Neuronal stem cell (in vitro differentiated cells): Measurements from ENCODE around the gene MALSU1.

Source experiments
- DNase-seq: peaks from one replicate; pipeline ENCODE4 v3.0.0-alpha.2; 2013; ENCODE audit warnings: low spot score
- H2AFZ ChIP-seq: one replicate; pipeline ENCODE4 v1.6.1; 2013; ENCODE audit warnings: mild to moderate bottlenecking, low read length, inconsistent platforms
- H2AK5ac ChIP-seq: 2 replicates; pipeline ENCODE4 v1.6.1; 2013; ENCODE audit warnings: low read depth, mild to moderate bottlenecking, inconsistent platforms, low read length, moderate library complexity, mixed read lengths
- H2BK120ac ChIP-seq: 2 replicates; pipeline ENCODE4 v1.6.1; 2013; ENCODE audit warnings: low read depth, mild to moderate bottlenecking, inconsistent platforms, low read length, moderate library complexity, mixed read lengths
- H2BK12ac ChIP-seq: one replicate; pipeline ENCODE4 v1.6.1; 2013; ENCODE audit warnings: low read length, inconsistent platforms
- H2BK15ac ChIP-seq: 2 replicates; pipeline ENCODE4 v1.6.1; 2013; ENCODE audit warnings: mild to moderate bottlenecking, low read length, inconsistent platforms, mixed read lengths
- H2BK5ac ChIP-seq: one replicate; pipeline ENCODE4 v1.6.1; 2013; ENCODE audit warnings: inconsistent platforms, mild to moderate bottlenecking, low read length, moderate library complexity
- H3K14ac ChIP-seq: one replicate; pipeline ENCODE4 v1.6.1; 2013; ENCODE audit warnings: low read length, inconsistent platforms
- H3K18ac ChIP-seq: 2 replicates; pipeline ENCODE4 v1.6.1; 2013; ENCODE audit warnings: low read length, inconsistent platforms
- H3K23ac ChIP-seq: 2 replicates; pipeline ENCODE4 v1.6.1; 2013; ENCODE audit warnings: low read depth, mild to moderate bottlenecking, mixed read lengths, low read length, inconsistent platforms; ENCODE audit not compliant: poor library complexity
- H3K27ac ChIP-seq: replicated peaks from 3 replicates; pipeline ENCODE4 v1.5.1; 2013; ENCODE audit warnings: low read length, inconsistent platforms
- H3K27me3 ChIP-seq, 3 experiments: 2 replicates each; pipeline ENCODE4 v1.6.1; 2013; ENCODE audit warnings: low read length in 3 of 3, mild to moderate bottlenecking in 2 of 3, inconsistent platforms in 1 of 3, low read depth in 1 of 3, mixed read lengths in 1 of 3, moderate library complexity in 1 of 3; ENCODE audit not compliant: control insufficient read depth in 3 of 3, insufficient read depth in 3 of 3
- H3K36me3 ChIP-seq, 2 donors: replicated peaks in 1 of 2; 2 replicates each; pipeline ENCODE4 v1.6.1; 2013; ENCODE audit warnings: low read length in 2 of 2; ENCODE audit not compliant: control insufficient read depth in 2 of 2, insufficient read depth in 2 of 2
- H3K4ac ChIP-seq: 2 replicates; pipeline ENCODE4 v1.6.1; 2013; ENCODE audit warnings: inconsistent platforms, mild to moderate bottlenecking, low read length, moderate library complexity
- H3K4me1 ChIP-seq, 2 donors: 1 replicate in 1 of 2; 2 replicates in 1 of 2; pipeline ENCODE4 v1.6.1; 2013; ENCODE audit warnings: low read length in 2 of 2, low read depth in 1 of 2; ENCODE audit not compliant: control insufficient read depth in 2 of 2, insufficient read depth in 1 of 2
- H3K4me2 ChIP-seq: one replicate; pipeline ENCODE4 v1.6.1; 2013; ENCODE audit warnings: mild to moderate bottlenecking, low read length, inconsistent platforms; ENCODE audit not compliant: insufficient read depth, poor library complexity, severe bottlenecking
- H3K4me3 ChIP-seq, 2 donors: 2 replicates each; pipeline ENCODE4 v1.5.1; 2013; ENCODE audit warnings: low read length in 2 of 2, mild to moderate bottlenecking in 2 of 2, inconsistent platforms in 1 of 2, moderate library complexity in 1 of 2
- H3K79me1 ChIP-seq: one replicate; pipeline ENCODE4 v1.6.1; 2013; ENCODE audit warnings: low read depth, mild to moderate bottlenecking, inconsistent platforms, low read length, moderate library complexity
- H3K9ac ChIP-seq: one replicate; pipeline ENCODE4 v1.6.1; 2013; ENCODE audit warnings: mild to moderate bottlenecking, low read depth, low read length, inconsistent platforms; ENCODE audit not compliant: poor library complexity
- H3K9me3 ChIP-seq, 2 donors: replicated peaks in 1 of 2; 2 replicates each; pipeline versions ENCODE3 to v1.6.1; 2013; ENCODE audit warnings: low read length in 2 of 2, mild to moderate bottlenecking in 2 of 2, inconsistent platforms in 1 of 2, low read depth in 1 of 2, mixed read lengths in 1 of 2, moderate library complexity in 1 of 2; ENCODE audit not compliant: control insufficient read depth in 2 of 2, insufficient read depth in 1 of 2
- H4K8ac ChIP-seq: one replicate; pipeline ENCODE4 v1.6.1; 2013; ENCODE audit warnings: low read depth, mild to moderate bottlenecking, inconsistent platforms, low read length, moderate library complexity
- H4K91ac ChIP-seq: one replicate; pipeline ENCODE4 v1.6.1; 2013; ENCODE audit warnings: low read length, low read depth, mild to moderate bottlenecking, inconsistent platforms; ENCODE audit not compliant: poor library complexity
- WGBS, 2 donors: extraction: QIAGEN DNeasy Blood & Tissue Kit; methylation state at CpG; one replicate each; pipeline ENCODE4 v1.1.7; 2013; ENCODE audit warnings: missing lambda C conversion rate in 2 of 2, mixed read lengths in 1 of 2; ENCODE audit not compliant: insufficient read length in 2 of 2, insufficient replicate concordance in 1 of 2; ENCODE audit errors: extremely low coverage in 2 of 2; 5-methylcytosine and 5-hydroxymethylcytosine counted together

Gene MALSU1

GRCh38 chr7:23338439-23338838, 39.3 kb downstream of the MALSU1 start:
- H2AFZ ChIP-seq, result no peak overlapping the region
- no peak overlapping the region for H2BK120ac ChIP-seq
- H3K14ac ChIP-seq, result no peak overlapping the region
- H3K9me3 ChIP-seq, result peaks cover 6 to 7% of the 10 kb centered on the region in 2 donors
- no peak overlapping the region for H2AK5ac ChIP-seq
- peaks cover 34 to 100% of the 10 kb centered on the region in 2 donors for H3K36me3 ChIP-seq
- no peak overlapping the region for H3K27ac ChIP-seq
- H4K8ac ChIP-seq, result no peak overlapping the region
- DNase-seq, result no peak
- no peak overlapping the region for H3K9ac ChIP-seq
- H3K79me1 ChIP-seq, result peaks cover 1% of the 10 kb centered on the region
- H3K27me3 ChIP-seq, result no peaks in the 10 kb centered on the region
- no peaks in the 10 kb centered on the region for H3K4me1 ChIP-seq
- H3K4ac ChIP-seq, result no peak overlapping the region
- H2BK12ac ChIP-seq, result no peak overlapping the region
- no peak overlapping the region for H3K23ac ChIP-seq
- WGBS, 2 donors, result no CpG with 5 or more reads among the region's 2 CpGs
- no peak overlapping the region for H2BK5ac ChIP-seq
- H3K18ac ChIP-seq, result no peak overlapping the region
- H3K4me2 ChIP-seq, result no peak overlapping the region
- no peak overlapping the region for H4K91ac ChIP-seq
- no peak overlapping the region for H2BK15ac ChIP-seq
- H3K4me3 ChIP-seq, result no peak overlapping the region

- Histone ChIP-seq H3K27ac (no peak overlapping the region), H2AK5ac (no peak overlapping the region), H3K27me3 (no peaks in the 10 kb centered on the region), H3K4me2 (no peak overlapping the region), H2BK5ac (no peak overlapping the region), H2BK120ac (no peak overlapping the region), H2BK15ac (no peak overlapping the region), H4K91ac (no peak overlapping the region), H2AFZ (no peak overlapping the region), H3K36me3 (peaks cover 30 to 100% of the 10 kb centered on the region in 2 donors), H4K8ac (no peak overlapping the region), H3K79me1 (peaks cover 1% of the 10 kb centered on the region), H3K14ac (no peak overlapping the region), H3K9me3 (peaks cover 6 to 7% of the 10 kb centered on the region in 2 donors), H3K4ac (no peak overlapping the region), H3K18ac (no peak overlapping the region), H2BK12ac (no peak overlapping the region), H3K4me3 (no peak overlapping the region), H3K23ac (no peak overlapping the region), H3K9ac (no peak overlapping the region), H3K4me1 (no peaks in the 10 kb centered on the region)
- DNase-seq, result no peak
- no CpG with 5 or more reads among the region's 2 CpGs for WGBS, 2 donors
Observed at GRCh38 chr7:23338863-23339262, 39.7 kb downstream of the MALSU1 start.

GRCh38 chr7:23341846-23342598, 42.9 kb downstream of the MALSU1 start:
- peaks cover 6 to 7% of the 10 kb centered on the region in 2 donors for H3K9me3 ChIP-seq

GRCh38 chr7:23343102-23343501, 44.0 kb downstream of the MALSU1 start:
- Histone ChIP-seq H3K18ac (no peak overlapping the region), H3K27me3 (no peaks in the 10 kb centered on the region), H3K79me1 (no peaks in the 10 kb centered on the region), H3K4me3 (no peak overlapping the region), H2BK12ac (no peak overlapping the region), H3K9me3 (peaks cover under 1 to 3% of the 10 kb centered on the region in 2 donors), H2BK5ac (no peak overlapping the region), H3K23ac (no peak overlapping the region), H3K36me3 (peaks cover 19 to 99% of the 10 kb centered on the region in 2 donors), H3K4me1 (peaks cover 0 to 16% of the 10 kb centered on the region in 2 donors), H3K9ac (no peak overlapping the region), H3K4me2 (no peak overlapping the region), H2AFZ (no peak overlapping the region), H3K27ac (no peak overlapping the region), H4K91ac (no peak overlapping the region), H4K8ac (no peak overlapping the region), H2BK15ac (no peak overlapping the region), H2AK5ac (no peak overlapping the region), H3K4ac (no peak overlapping the region), H3K14ac (no peak overlapping the region), H2BK120ac (no peak overlapping the region)
- no peak for DNase-seq

More at GRCh38 chr7:23341846-23342598, 42.9 kb downstream of the MALSU1 start:
- H3K14ac ChIP-seq, result no peak overlapping the region
- no peak overlapping the region for H2BK120ac ChIP-seq
- no peak overlapping the region for H2AK5ac ChIP-seq
- H4K91ac ChIP-seq, result no peak overlapping the region
- no peak overlapping the region for H3K4me2 ChIP-seq
- no peak for DNase-seq
- no peak overlapping the region for H2BK15ac ChIP-seq
- WGBS, 2 donors, result no CpG with 5 or more reads among the region's 7 CpGs
- H2BK5ac ChIP-seq, result no peak overlapping the region
- no peak overlapping the region for H3K23ac ChIP-seq
- H3K4me1 ChIP-seq, result peaks cover 0 to 11% of the 10 kb centered on the region in 2 donors
- no peak overlapping the region for H3K9ac ChIP-seq
- H4K8ac ChIP-seq, result no peak overlapping the region
- peaks cover 26 to 99% of the 10 kb centered on the region in 2 donors for H3K36me3 ChIP-seq
- H3K27ac ChIP-seq, result no peak overlapping the region
- no peak overlapping the region for H3K4me3 ChIP-seq
- no peak overlapping the region for H2BK12ac ChIP-seq
- H2AFZ ChIP-seq, result no peak overlapping the region
- H3K27me3 ChIP-seq, result no peaks in the 10 kb centered on the region
- H3K4ac ChIP-seq, result no peak overlapping the region
- no peak overlapping the region for H3K18ac ChIP-seq
- H3K79me1 ChIP-seq, result no peaks in the 10 kb centered on the region
